HG03342 (cell line): Measurements from ENCODE around the gene KLK12.

Source experiments
- ATAC-seq: cut with Tn5 transposase; IDR thresholded peaks from one replicate; pipeline ENCODE4 v1.9.1; 2021; ENCODE audit warnings: mild to moderate bottlenecking, moderate library complexity; ENCODE audit not compliant: unreplicated experiment

Gene KLK12

GRCh38 chr19:50983625-50984292 lies 51.0 kb downstream of the KLK12 start, which contains the start of gene KLK7:
KLK7 (minus strand) TSS chr19:50983917; CDS start chr19:50982399, 1,518 bp downstream.
- ATAC-seq = no peak

GRCh38 chr19:50982186-50982585 lies 52.6 kb downstream of the KLK12 start:
- ATAC-seq = no peak

GRCh38 chr19:50981587-50982146 lies 53.1 kb downstream of the KLK12 start:
- no peak for ATAC-seq

- no peak for ATAC-seq
Observed at GRCh38 chr19:50980208-50980607, 54.6 kb downstream of the KLK12 start.

- no peak for ATAC-seq
Observed at GRCh38 chr19:50979758-50980157, 55.0 kb downstream of the KLK12 start.
